Endodermal cell (in vitro differentiated cells): Measurements from ENCODE around the gene EIF4E1B. TPM values are rescaled to one million over a fixed set of nuclear protein-coding genes. Genes with fewer than 3 reads are reported as not detected.
A peak's percentile ranks its signal among the peaks of the same experiment; 100 is the strongest.

Experiments used
- DNase-seq: peaks from one replicate; pipeline ENCODE4 v3.0.0-alpha.2; 2017
- H3K27ac ChIP-seq: 2 replicates; pipeline ENCODE4 v1.5.1; 2013; ENCODE audit warnings: mild to moderate bottlenecking, low read depth, low read length, moderate library complexity
- H3K27me3 ChIP-seq: 2 replicates; pipeline ENCODE4 v1.6.1; 2013; ENCODE audit warnings: mild to moderate bottlenecking, low read length, moderate library complexity; ENCODE audit not compliant: insufficient read depth, control insufficient read depth, poor library complexity, severe bottlenecking
- H3K36me3 ChIP-seq: 2 replicates; pipeline ENCODE4 v1.7.0; 2013; ENCODE audit warnings: mild to moderate bottlenecking, low read length, moderate library complexity; ENCODE audit not compliant: control insufficient read depth, insufficient read depth
- H3K4me1 ChIP-seq: one replicate; pipeline ENCODE4 v1.7.0; 2013; ENCODE audit warnings: low read length; ENCODE audit not compliant: control insufficient read depth, insufficient read depth
- H3K4me3 ChIP-seq: 2 replicates; pipeline ENCODE4 v1.5.1; 2013; ENCODE audit warnings: mild to moderate bottlenecking, low read length, moderate library complexity
- H3K9ac ChIP-seq: 2 replicates; pipeline ENCODE4 v1.6.1; 2013; ENCODE audit warnings: mild to moderate bottlenecking, low read length, moderate library complexity; ENCODE audit not compliant: poor library complexity, severe bottlenecking; ENCODE audit errors: extremely low read depth
- H3K9me3 ChIP-seq: 2 replicates; pipeline ENCODE4 v1.6.1; 2013; ENCODE audit warnings: mild to moderate bottlenecking, low read length, moderate library complexity; ENCODE audit not compliant: control insufficient read depth
- H3K27ac Mint-ChIP-seq: 2 replicates; pipeline ENCODE4 v1.8.0; 2020; ENCODE audit warnings: mixed read lengths
- H3K27me3 Mint-ChIP-seq: 2 replicates; pipeline ENCODE4 v1.8.0; 2021; ENCODE audit warnings: mild to moderate bottlenecking, mixed read lengths; ENCODE audit not compliant: insufficient read depth
- H3K36me3 Mint-ChIP-seq: 2 replicates; pipeline ENCODE4 v1.8.0; 2020; ENCODE audit warnings: low read depth, mixed read lengths
- H3K4me1 Mint-ChIP-seq: 2 replicates; pipeline ENCODE4 v1.8.0; 2020; ENCODE audit warnings: mixed read lengths
- H3K4me3 Mint-ChIP-seq: 2 replicates; pipeline ENCODE4 v1.8.0; 2020; ENCODE audit warnings: mild to moderate bottlenecking, moderate library complexity, mixed read lengths
- H3K9me3 Mint-ChIP-seq: 2 replicates; pipeline ENCODE4 v1.8.0; 2020; ENCODE audit warnings: mild to moderate bottlenecking, mixed read lengths
- CTCF ChIP-seq: fragments of 200-600 bp; sonication (generic); conservative IDR thresholded peaks from 2 replicates; pipeline ENCODE4 v1.5.0; 2021; ENCODE audit warnings: antibody characterized with exemption, mild to moderate bottlenecking
- WGBS, 2 experiments: methylation state at CpG; one replicate each; pipeline versions ENCODE4 v1.1.5 to v1.1.7; 2013; ENCODE audit warnings: missing lambda C conversion rate in 2 of 2, mixed read lengths in 1 of 2; ENCODE audit not compliant: insufficient coverage in 1 of 2, insufficient read length in 1 of 2; 5-methylcytosine and 5-hydroxymethylcytosine counted together
- total RNA-seq, 2 donors: library from RNA; stranded (reverse); fragmentation: NEBNext Ultra II Directional in 1 of 2; extraction: Animal tissue kit (Norgen Biotek cat#: 25700) in 1 of 2; gene quantifications; 2 replicates in 1 of 2; 3 replicates in 1 of 2; pipeline ENCODE4 v1.2.1, GENCODE V29; 2021

Gene EIF4E1B
- total RNA-seq, 2 donors from 2014 or later, result 1.4 to 2.0 TPM

- no peak for TF ChIP-seq CTCF
- Mint-ChIP-seq H3K27ac (no peak overlapping the region), H3K4me3 (no peak overlapping the region), H3K9me3 (no peaks in the 10 kb centered on the region), H3K4me1 (peaks cover 13% of the 10 kb centered on the region), H3K36me3 (no peaks in the 10 kb centered on the region), H3K27me3 (peaks cover 19% of the 10 kb centered on the region)
- Histone ChIP-seq H3K27me3 (peaks cover 16% of the 10 kb centered on the region), H3K27ac (no peak overlapping the region), H3K4me1 (no peaks in the 10 kb centered on the region), H3K9ac (no peak overlapping the region), H3K9me3 (no peaks in the 10 kb centered on the region), H3K4me3 (no peak overlapping the region), H3K36me3 (no peaks in the 10 kb centered on the region)
- no peak for DNase-seq
- 85 to 92% methylated on average over 4 to 5 of the region's 5 CpGs for WGBS, 2 experiments
Observed at GRCh38 chr5:176692326-176692725, 61.9 kb downstream of the EIF4E1B start.

- Histone ChIP-seq H3K9ac (no peak overlapping the region), H3K4me3 (no peak overlapping the region), H3K27ac (no peak overlapping the region), H3K27me3 (peaks cover 16% of the 10 kb centered on the region), H3K9me3 (no peaks in the 10 kb centered on the region), H3K36me3 (no peaks in the 10 kb centered on the region), H3K4me1 (no peaks in the 10 kb centered on the region)
- no peak overlapping the region for H3K4me3 Mint-ChIP-seq
- TF ChIP-seq CTCF, result no peak
- no peak for DNase-seq
- WGBS, 2 experiments, result 73 to 80% methylated on average over 13 of the region's 13 CpGs
- peaks cover 19% of the 10 kb centered on the region for H3K27me3 Mint-ChIP-seq
- H3K27ac Mint-ChIP-seq, result peak overlapping the region; percentile 8
- no peaks in the 10 kb centered on the region for H3K9me3 Mint-ChIP-seq
- H3K4me1 Mint-ChIP-seq, result peaks cover 14% of the 10 kb centered on the region
- H3K36me3 Mint-ChIP-seq, result no peaks in the 10 kb centered on the region
Observed at GRCh38 chr5:176692839-176693476, 62.5 kb downstream of the EIF4E1B start.

- no peak overlapping the region for H3K27ac ChIP-seq
- DNase-seq, result no peak
- H3K36me3 ChIP-seq, result no peaks in the 10 kb centered on the region
- H3K27me3 ChIP-seq, result peaks cover 16% of the 10 kb centered on the region
- H3K4me1 ChIP-seq, result no peaks in the 10 kb centered on the region
- Mint-ChIP-seq H3K36me3 (no peaks in the 10 kb centered on the region), H3K27me3 (peaks cover 19% of the 10 kb centered on the region), H3K4me1 (peaks cover 19% of the 10 kb centered on the region), H3K4me3 (no peak overlapping the region), H3K27ac (no peak overlapping the region), H3K9me3 (no peaks in the 10 kb centered on the region)
- H3K4me3 ChIP-seq, result no peak overlapping the region
- H3K9me3 ChIP-seq, result no peaks in the 10 kb centered on the region
- 88 to 89% methylated on average over 11 to 13 of the region's 13 CpGs for WGBS, 2 experiments
- no peak for TF ChIP-seq CTCF
- no peak overlapping the region for H3K9ac ChIP-seq
Observed at GRCh38 chr5:176693477-176693851, 63.0 kb downstream of the EIF4E1B start.
